GM23338 (cell line): ENCODE measurements around the gene H19. TPM values are rescaled to one million over a fixed set of nuclear protein-coding genes. Genes with fewer than 3 reads are reported as not detected.

Experiments used
- ATAC-seq: fragments of 200-7000 bp; cut with Tn5 transposase; 3 replicates; pipeline ENCODE4 v1.9.1; 2020
- DNase-seq: peaks from one replicate; pipeline ENCODE4 v3.0.0-alpha.2; 2015; ENCODE audit warnings: low spot score
- H2AFZ ChIP-seq: fragments of 200-600 bp; sonication (generic); 2 replicates; pipeline ENCODE4 v1.8.0; 2016; ENCODE audit warnings: antibody characterized with exemption, mild to moderate bottlenecking, moderate library complexity
- H3F3A ChIP-seq: fragments of 200-600 bp; sonication (generic); replicated peaks from 2 replicates; pipeline ENCODE4 v1.8.0; 2017; ENCODE audit warnings: antibody characterized with exemption, mixed run types, low read depth
- H3K27ac ChIP-seq: fragments of 200-600 bp; sonication (generic); 2 replicates; pipeline ENCODE4 v1.6.1; 2016; ENCODE audit warnings: low read depth
- H3K27me3 ChIP-seq: fragments of 200-600 bp; sonication (generic); 2 replicates; pipeline ENCODE4 v1.8.0; 2016; ENCODE audit warnings: mild to moderate bottlenecking, mixed run types, moderate library complexity; ENCODE audit not compliant: insufficient read depth
- H3K36me3 ChIP-seq: fragments of 200-600 bp; sonication (generic); 2 replicates; pipeline ENCODE4 v1.8.0; 2016; ENCODE audit warnings: mild to moderate bottlenecking; ENCODE audit not compliant: insufficient read depth
- H3K4me1 ChIP-seq: fragments of 200-600 bp; sonication (generic); 2 replicates; pipeline ENCODE4 v1.8.0; 2016; ENCODE audit warnings: mild to moderate bottlenecking, moderate library complexity; ENCODE audit not compliant: insufficient read depth
- H3K4me2 ChIP-seq: fragments of 200-600 bp; sonication (generic); 2 replicates; pipeline ENCODE4 v1.7.1; 2017; ENCODE audit warnings: mixed run types
- H3K4me3 ChIP-seq: fragments of 200-600 bp; sonication (generic); 2 replicates; pipeline ENCODE4 v1.6.1; 2016; ENCODE audit warnings: mixed run types
- H3K79me2 ChIP-seq: fragments of 200-600 bp; sonication (generic); replicated peaks from 2 replicates; pipeline ENCODE4 v1.8.0; 2017; ENCODE audit warnings: mild to moderate bottlenecking; ENCODE audit not compliant: insufficient read depth
- H3K9me2 ChIP-seq: fragments of 200-600 bp; sonication (generic); 2 replicates; pipeline ENCODE4 v1.8.0; 2017; ENCODE audit not compliant: insufficient read depth
- H4K20me1 ChIP-seq: fragments of 200-600 bp; sonication (generic); replicated peaks from 2 replicates; pipeline ENCODE4 v1.8.0; 2017; ENCODE audit warnings: mild to moderate bottlenecking; ENCODE audit not compliant: insufficient read depth
- H3K27ac Mint-ChIP-seq: 2 replicates; pipeline ENCODE4 v1.8.0; 2020; ENCODE audit warnings: inconsistent platforms, mild to moderate bottlenecking, moderate library complexity, mixed read lengths
- H3K27me3 Mint-ChIP-seq: 3 replicates; pipeline ENCODE4 v1.8.0; 2022; ENCODE audit warnings: low read depth, mild to moderate bottlenecking, moderate library complexity, mixed read lengths, inconsistent platforms; ENCODE audit not compliant: insufficient read depth, poor library complexity
- H3K36me3 Mint-ChIP-seq: 3 replicates; pipeline ENCODE4 v1.8.0; 2021; ENCODE audit warnings: low read depth, mild to moderate bottlenecking, inconsistent platforms, moderate library complexity, mixed read lengths
- H3K4me1 Mint-ChIP-seq: 3 replicates; pipeline ENCODE4 v1.8.0; 2020; ENCODE audit warnings: mild to moderate bottlenecking, inconsistent platforms, mixed read lengths
- H3K4me3 Mint-ChIP-seq: 3 replicates; pipeline ENCODE4 v1.8.0; 2021; ENCODE audit warnings: moderate library complexity, mild to moderate bottlenecking, inconsistent platforms, mixed read lengths
- H3K9me3 Mint-ChIP-seq: 3 replicates; pipeline ENCODE4 v1.8.0; 2020; ENCODE audit warnings: moderate library complexity, mild to moderate bottlenecking, inconsistent platforms, mixed read lengths
- CREB1 ChIP-seq: fragments of 250-450 bp; sonication (Bioruptor Pico); IDR thresholded peaks from 2 replicates; pipeline ENCODE4 v1.5.0; 2020; ENCODE audit warnings: low read depth, mild to moderate bottlenecking, moderate library complexity
- ETS1 ChIP-seq: IDR thresholded peaks from 2 replicates; pipeline ENCODE4 v1.6.1; 2016; ENCODE audit warnings: antibody characterized with exemption
- EZH2 ChIP-seq: fragments of 200-600 bp; sonication (generic); IDR thresholded peaks from one replicate; pipeline ENCODE4 v1.8.0; 2017; ENCODE audit warnings: antibody characterized with exemption, mild to moderate bottlenecking, low read depth; ENCODE audit not compliant: unreplicated experiment
- EZH2phosphoT487 ChIP-seq: fragments of 200-600 bp; sonication (generic); IDR thresholded peaks from one replicate; pipeline ENCODE4 v1.8.1; 2018; ENCODE audit warnings: antibody characterized with exemption; ENCODE audit not compliant: unreplicated experiment
- JUNB ChIP-seq: IDR thresholded peaks from one replicate; pipeline ENCODE4 v1.6.1; 2016; ENCODE audit warnings: antibody characterized with exemption; ENCODE audit not compliant: unreplicated experiment
- NANOG ChIP-seq: IDR thresholded peaks from 2 replicates; pipeline ENCODE4 v1.6.1; 2016; ENCODE audit warnings: antibody characterized with exemption, borderline replicate concordance
- POLR2AphosphoS5 ChIP-seq: IDR thresholded peaks from 2 replicates; pipeline ENCODE4 v1.6.1; 2016; ENCODE audit warnings: antibody characterized with exemption, low read depth
- REST ChIP-seq: IDR thresholded peaks from one replicate; pipeline ENCODE4 v1.6.1; 2018; ENCODE audit warnings: antibody characterized with exemption; ENCODE audit not compliant: unreplicated experiment
- STAT1 ChIP-seq: IDR thresholded peaks from one replicate; pipeline ENCODE4 v1.6.1; 2016; ENCODE audit warnings: antibody characterized with exemption; ENCODE audit not compliant: unreplicated experiment
- ZNF114 ChIP-seq: fragments of 250-450 bp; sonication (Bioruptor Pico); IDR thresholded peaks from 2 replicates; pipeline ENCODE4 v1.5.0; 2020; ENCODE audit warnings: mild to moderate bottlenecking, moderate library complexity
- ZNF331 ChIP-seq: fragments of 250-450 bp; sonication (Bioruptor Pico); IDR thresholded peaks from 2 replicates; pipeline ENCODE4 v1.5.0; 2020; ENCODE audit warnings: low read depth, mild to moderate bottlenecking, moderate library complexity
- polyA plus RNA-seq: library from polyadenylated mRNA; unstranded; fragments of >200 nt; fragmentation: Nextera tagmentation; extraction: Ambion mirVana; gene quantifications from 2 replicates; pipeline ENCODE4 v1.2.1, GENCODE V29; 2016
- total RNA-seq: library from RNA; depleted of rRNA; stranded (reverse); fragments of >200 nt; shearing (Covaris generic); gene quantifications from 2 replicates; pipeline ENCODE4 v1.2.3, GENCODE V29; 2014
- TF ChIP-seq, protein P1 (sequence below): fragments of 250-450 bp; sonication (Bioruptor Pico); IDR thresholded peaks from 2 replicates; pipeline ENCODE4 v1.5.0; 2020; ENCODE audit warnings: mild to moderate bottlenecking, moderate library complexity
- TF ChIP-seq, protein P2 (sequence below), 2 experiments: fragments of 200-600 bp in 1 of 2; sonication (generic) in 1 of 2; conservative IDR thresholded peaks; 2 replicates each; pipeline versions ENCODE4 v1.5.1 to v1.6.1; 2016 to 2017; ENCODE audit warnings: antibody characterized with exemption in 2 of 2, low read depth in 2 of 2, mild to moderate bottlenecking in 2 of 2, moderate library complexity in 1 of 2

Gene H19
- total and polyA plus RNA-seq, 2 experiments from 2014 or later: 0.76 to 0.86 TPM

DNA sequence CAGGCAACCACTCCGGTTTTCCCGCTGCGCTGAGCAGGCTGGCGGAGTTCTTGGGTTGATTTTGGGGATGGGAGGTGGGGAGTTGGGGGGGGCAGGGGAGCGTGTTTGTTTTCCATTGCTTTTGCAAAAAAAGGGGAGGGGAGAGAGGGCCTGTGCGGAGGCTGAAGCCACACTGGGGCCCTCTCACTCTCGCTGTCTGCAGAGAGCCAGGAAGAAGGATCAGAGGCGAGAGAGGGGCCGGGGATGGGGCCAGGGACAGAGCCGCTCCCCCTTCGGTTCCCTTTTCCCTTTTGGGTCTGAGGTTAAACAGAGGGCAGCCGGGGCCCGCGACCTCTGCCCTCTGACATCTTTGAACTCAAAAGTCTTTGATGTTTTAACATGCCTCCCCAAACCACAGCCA lies 17.4 kb upstream of the H19 start:
- Histone ChIP-seq H4K20me1 (no peaks in the 10 kb centered on the region), H2AFZ (no peak overlapping the region), H3K36me3 (no peaks in the 10 kb centered on the region), H3K27me3 (no peaks in the 10 kb centered on the region), H3K79me2 (no peaks in the 10 kb centered on the region), H3K9me2 (no peaks in the 10 kb centered on the region), H3K4me1 (no peaks in the 10 kb centered on the region), H3K27ac (no peak overlapping the region), H3K4me2 (no peak overlapping the region), H3K4me3 (no peak overlapping the region), H3F3A (no peaks in the 10 kb centered on the region)
- H3K27me3 Mint-ChIP-seq: no peaks in the 10 kb centered on the region
- H3K4me1 Mint-ChIP-seq: no peaks in the 10 kb centered on the region
- H3K9me3 Mint-ChIP-seq: no peaks in the 10 kb centered on the region
- no peak overlapping the region for H3K4me3 Mint-ChIP-seq
- ATAC-seq: peak; percentile 64
- no peaks in the 10 kb centered on the region for H3K36me3 Mint-ChIP-seq
- no peak for DNase-seq
- no peak overlapping the region for H3K27ac Mint-ChIP-seq
- TF ChIP-seq, protein P1, sequence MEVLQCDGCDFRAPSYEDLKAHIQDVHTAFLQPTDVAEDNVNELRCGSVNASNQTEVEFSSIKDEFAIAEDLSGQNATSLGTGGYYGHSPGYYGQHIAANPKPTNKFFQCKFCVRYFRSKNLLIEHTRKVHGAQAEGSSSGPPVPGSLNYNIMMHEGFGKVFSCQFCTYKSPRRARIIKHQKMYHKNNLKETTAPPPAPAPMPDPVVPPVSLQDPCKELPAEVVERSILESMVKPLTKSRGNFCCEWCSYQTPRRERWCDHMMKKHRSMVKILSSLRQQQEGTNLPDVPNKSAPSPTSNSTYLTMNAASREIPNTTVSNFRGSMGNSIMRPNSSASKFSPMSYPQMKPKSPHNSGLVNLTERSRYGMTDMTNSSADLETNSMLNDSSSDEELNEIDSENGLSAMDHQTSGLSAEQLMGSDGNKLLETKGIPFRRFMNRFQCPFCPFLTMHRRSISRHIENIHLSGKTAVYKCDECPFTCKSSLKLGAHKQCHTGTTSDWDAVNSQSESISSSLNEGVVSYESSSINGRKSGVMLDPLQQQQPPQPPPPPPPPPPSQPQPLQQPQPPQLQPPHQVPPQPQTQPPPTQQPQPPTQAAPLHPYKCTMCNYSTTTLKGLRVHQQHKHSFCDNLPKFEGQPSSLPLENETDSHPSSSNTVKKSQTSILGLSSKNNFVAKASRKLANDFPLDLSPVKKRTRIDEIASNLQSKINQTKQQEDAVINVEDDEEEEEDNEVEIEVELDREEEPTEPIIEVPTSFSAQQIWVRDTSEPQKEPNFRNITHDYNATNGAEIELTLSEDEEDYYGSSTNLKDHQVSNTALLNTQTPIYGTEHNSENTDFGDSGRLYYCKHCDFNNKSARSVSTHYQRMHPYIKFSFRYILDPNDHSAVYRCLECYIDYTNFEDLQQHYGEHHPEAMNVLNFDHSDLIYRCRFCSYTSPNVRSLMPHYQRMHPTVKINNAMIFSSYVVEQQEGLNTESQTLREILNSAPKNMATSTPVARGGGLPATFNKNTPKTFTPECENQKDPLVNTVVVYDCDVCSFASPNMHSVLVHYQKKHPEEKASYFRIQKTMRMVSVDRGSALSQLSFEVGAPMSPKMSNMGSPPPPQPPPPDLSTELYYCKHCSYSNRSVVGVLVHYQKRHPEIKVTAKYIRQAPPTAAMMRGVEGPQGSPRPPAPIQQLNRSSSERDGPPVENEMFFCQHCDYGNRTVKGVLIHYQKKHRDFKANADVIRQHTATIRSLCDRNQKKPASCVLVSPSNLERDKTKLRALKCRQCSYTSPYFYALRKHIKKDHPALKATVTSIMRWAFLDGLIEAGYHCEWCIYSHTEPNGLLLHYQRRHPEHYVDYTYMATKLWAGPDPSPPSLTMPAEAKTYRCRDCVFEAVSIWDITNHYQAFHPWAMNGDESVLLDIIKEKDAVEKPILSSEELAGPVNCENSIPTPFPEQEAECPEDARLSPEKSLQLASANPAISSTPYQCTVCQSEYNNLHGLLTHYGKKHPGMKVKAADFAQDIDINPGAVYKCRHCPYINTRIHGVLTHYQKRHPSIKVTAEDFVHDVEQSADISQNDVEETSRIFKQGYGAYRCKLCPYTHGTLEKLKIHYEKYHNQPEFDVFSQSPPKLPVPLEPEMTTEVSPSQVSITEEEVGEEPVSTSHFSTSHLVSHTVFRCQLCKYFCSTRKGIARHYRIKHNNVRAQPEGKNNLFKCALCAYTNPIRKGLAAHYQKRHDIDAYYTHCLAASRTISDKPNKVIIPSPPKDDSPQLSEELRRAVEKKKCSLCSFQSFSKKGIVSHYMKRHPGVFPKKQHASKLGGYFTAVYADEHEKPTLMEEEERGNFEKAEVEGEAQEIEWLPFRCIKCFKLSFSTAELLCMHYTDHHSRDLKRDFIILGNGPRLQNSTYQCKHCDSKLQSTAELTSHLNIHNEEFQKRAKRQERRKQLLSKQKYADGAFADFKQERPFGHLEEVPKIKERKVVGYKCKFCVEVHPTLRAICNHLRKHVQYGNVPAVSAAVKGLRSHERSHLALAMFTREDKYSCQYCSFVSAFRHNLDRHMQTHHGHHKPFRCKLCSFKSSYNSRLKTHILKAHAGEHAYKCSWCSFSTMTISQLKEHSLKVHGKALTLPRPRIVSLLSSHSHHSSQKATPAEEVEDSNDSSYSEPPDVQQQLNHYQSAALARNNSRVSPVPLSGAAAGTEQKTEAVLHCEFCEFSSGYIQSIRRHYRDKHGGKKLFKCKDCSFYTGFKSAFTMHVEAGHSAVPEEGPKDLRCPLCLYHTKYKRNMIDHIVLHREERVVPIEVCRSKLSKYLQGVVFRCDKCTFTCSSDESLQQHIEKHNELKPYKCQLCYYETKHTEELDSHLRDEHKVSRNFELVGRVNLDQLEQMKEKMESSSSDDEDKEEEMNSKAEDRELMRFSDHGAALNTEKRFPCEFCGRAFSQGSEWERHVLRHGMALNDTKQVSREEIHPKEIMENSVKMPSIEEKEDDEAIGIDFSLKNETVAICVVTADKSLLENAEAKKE (CRISPR knock-in tag): no peak
- TF ChIP-seq ZNF331: no peak
- TF ChIP-seq STAT1: no peak
- TF ChIP-seq, protein P2, sequence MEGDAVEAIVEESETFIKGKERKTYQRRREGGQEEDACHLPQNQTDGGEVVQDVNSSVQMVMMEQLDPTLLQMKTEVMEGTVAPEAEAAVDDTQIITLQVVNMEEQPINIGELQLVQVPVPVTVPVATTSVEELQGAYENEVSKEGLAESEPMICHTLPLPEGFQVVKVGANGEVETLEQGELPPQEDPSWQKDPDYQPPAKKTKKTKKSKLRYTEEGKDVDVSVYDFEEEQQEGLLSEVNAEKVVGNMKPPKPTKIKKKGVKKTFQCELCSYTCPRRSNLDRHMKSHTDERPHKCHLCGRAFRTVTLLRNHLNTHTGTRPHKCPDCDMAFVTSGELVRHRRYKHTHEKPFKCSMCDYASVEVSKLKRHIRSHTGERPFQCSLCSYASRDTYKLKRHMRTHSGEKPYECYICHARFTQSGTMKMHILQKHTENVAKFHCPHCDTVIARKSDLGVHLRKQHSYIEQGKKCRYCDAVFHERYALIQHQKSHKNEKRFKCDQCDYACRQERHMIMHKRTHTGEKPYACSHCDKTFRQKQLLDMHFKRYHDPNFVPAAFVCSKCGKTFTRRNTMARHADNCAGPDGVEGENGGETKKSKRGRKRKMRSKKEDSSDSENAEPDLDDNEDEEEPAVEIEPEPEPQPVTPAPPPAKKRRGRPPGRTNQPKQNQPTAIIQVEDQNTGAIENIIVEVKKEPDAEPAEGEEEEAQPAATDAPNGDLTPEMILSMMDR (conservative IDR thresholded peaks at IDR 0.05; ENCODE audit: low read depth in 2 of 2): no peak
- no peak for TF ChIP-seq ZNF114 (CRISPR knock-in tag)
- TF ChIP-seq REST: no peak
- TF ChIP-seq JUNB: no peak
- TF ChIP-seq EZH2: no peak
- no peak for TF ChIP-seq EZH2phosphoT487
- no peak for TF ChIP-seq ETS1
- TF ChIP-seq CREB1 (CRISPR knock-in tag): no peak
- TF ChIP-seq NANOG: no peak
- TF ChIP-seq POLR2AphosphoS5: no peak
